ENCODE results near the gene KRTAP5-5.
"Not testable (repeated sequence)": the region's sequence is repeated elsewhere in the genome, so short reads cannot be mapped to it uniquely, and the experiment has no call there.

DNA sequence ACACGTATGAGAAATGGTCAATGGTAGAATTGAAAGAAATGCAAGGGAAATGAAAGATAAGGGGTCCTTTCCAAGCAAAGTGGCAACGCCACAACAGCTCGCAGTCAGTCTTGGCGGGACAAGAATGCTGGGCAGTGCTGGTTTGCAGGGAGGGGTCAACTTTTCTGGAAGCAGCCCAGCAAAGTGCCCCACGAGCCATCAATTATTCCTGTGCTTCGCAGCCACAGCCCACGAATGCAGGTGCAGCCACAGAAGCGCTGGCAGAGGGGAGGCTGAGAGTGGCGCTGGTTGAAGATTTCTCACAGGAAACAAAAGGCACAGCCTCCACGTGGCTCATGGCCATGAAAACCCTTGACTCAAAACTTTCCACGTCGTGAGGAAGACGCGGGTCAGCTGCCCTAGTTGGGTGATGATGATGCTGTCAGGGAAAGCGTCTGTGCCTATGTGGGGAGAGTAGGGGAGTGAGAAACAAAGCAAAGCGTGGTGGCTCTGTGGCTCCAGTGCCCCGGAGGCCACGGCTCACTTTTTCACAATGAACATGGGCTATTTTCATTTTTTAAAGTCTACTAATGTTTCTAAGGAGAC lies 33.2 kb downstream of the KRTAP5-5 start:
- TF ChIP-seq, protein P1, sequence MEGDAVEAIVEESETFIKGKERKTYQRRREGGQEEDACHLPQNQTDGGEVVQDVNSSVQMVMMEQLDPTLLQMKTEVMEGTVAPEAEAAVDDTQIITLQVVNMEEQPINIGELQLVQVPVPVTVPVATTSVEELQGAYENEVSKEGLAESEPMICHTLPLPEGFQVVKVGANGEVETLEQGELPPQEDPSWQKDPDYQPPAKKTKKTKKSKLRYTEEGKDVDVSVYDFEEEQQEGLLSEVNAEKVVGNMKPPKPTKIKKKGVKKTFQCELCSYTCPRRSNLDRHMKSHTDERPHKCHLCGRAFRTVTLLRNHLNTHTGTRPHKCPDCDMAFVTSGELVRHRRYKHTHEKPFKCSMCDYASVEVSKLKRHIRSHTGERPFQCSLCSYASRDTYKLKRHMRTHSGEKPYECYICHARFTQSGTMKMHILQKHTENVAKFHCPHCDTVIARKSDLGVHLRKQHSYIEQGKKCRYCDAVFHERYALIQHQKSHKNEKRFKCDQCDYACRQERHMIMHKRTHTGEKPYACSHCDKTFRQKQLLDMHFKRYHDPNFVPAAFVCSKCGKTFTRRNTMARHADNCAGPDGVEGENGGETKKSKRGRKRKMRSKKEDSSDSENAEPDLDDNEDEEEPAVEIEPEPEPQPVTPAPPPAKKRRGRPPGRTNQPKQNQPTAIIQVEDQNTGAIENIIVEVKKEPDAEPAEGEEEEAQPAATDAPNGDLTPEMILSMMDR (conservative IDR thresholded peaks at IDR 0.05; ENCODE audit: low read depth, low read length), result not testable (repeated sequence)
- not testable (repeated sequence) for TF ChIP-seq EZH2 (IDR thresholded peaks at IDR 0.05; ENCODE audit: borderline replicate concordance, low read depth, low read length, poor library complexity, severe bottlenecking)

All from A673 (cell line).